OCI-LY7 (cell line): ENCODE measurements around the gene TCEANC. TPM values are rescaled to one million over a fixed set of nuclear protein-coding genes. Genes with fewer than 3 reads are reported as not detected.

Experiments used
- BruUV-seq: library from RNA; stranded (reverse); fragments of 400-500 nt; replicated peaks from 2 replicates; lab custom pipeline; 2021; lab: Mats Ljungman, UMichigan
- CTCF ChIA-PET: fragments of 300-600 bp; sonication (Branson Sonifier 250); formaldehyde crosslinking; loops from one replicate; lab custom pipeline; 2022; ENCODE audit warnings: antibody characterized with exemption; ENCODE audit not compliant: unreplicated experiment; lab: Charles Lee
- POLR2A ChIA-PET: fragments of 300-600 bp; sonication (Branson Sonifier 250); formaldehyde crosslinking; loops from one replicate; lab custom pipeline; 2022; ENCODE audit warnings: antibody characterized with exemption; lab: Charles Lee
- DNase-seq: peaks from one replicate; pipeline ENCODE4 v3.0.0-alpha.2; 2015; ENCODE audit warnings: low spot score
- H2AFZ ChIP-seq: fragments of 200-600 bp; sonication (generic), shearing (Covaris generic); 2 replicates; pipeline ENCODE4 v1.6.1; 2014; ENCODE audit warnings: mild to moderate bottlenecking, antibody characterized with exemption, low read length, moderate library complexity
- H3K27ac ChIP-seq: fragments of 200-600 bp; sonication (generic); 2 replicates; pipeline ENCODE4 v1.5.1; 2014; ENCODE audit warnings: mixed run types, low read depth, mild to moderate bottlenecking, moderate library complexity, low read length, inconsistent platforms; ENCODE audit not compliant: poor library complexity, severe bottlenecking
- H3K36me3 ChIP-seq: fragments of 200-600 bp; sonication (generic); 2 replicates; pipeline ENCODE4 v1.6.1; 2014; ENCODE audit warnings: mild to moderate bottlenecking, antibody characterized with exemption, low read length, moderate library complexity, mixed read lengths; ENCODE audit not compliant: insufficient read depth
- H3K4me1 ChIP-seq: fragments of 200-600 bp; sonication (generic); 2 replicates; pipeline ENCODE4 v1.5.1; 2014; ENCODE audit warnings: mild to moderate bottlenecking, low read length; ENCODE audit not compliant: insufficient read depth, poor library complexity, severe bottlenecking
- H3K4me2 ChIP-seq: fragments of 200-600 bp; sonication (generic); 2 replicates; pipeline ENCODE4 v1.6.1; 2014; ENCODE audit warnings: mild to moderate bottlenecking, low read length
- H3K4me3 ChIP-seq: fragments of 200-600 bp; sonication (generic); 2 replicates; pipeline ENCODE4 v1.5.1; 2014; ENCODE audit warnings: mild to moderate bottlenecking, low read depth, low read length; ENCODE audit not compliant: poor library complexity, severe bottlenecking
- H3K79me2 ChIP-seq: fragments of 200-600 bp; sonication (generic); 2 replicates; pipeline ENCODE4 v1.6.1; 2016; ENCODE audit warnings: low read depth, mild to moderate bottlenecking, low read length, moderate library complexity, mixed read lengths; ENCODE audit not compliant: insufficient read depth
- H3K9me2 ChIP-seq: fragments of 200-600 bp; sonication (generic); 2 replicates; pipeline ENCODE4 v1.6.1; 2016; ENCODE audit warnings: mild to moderate bottlenecking, low read length, mixed read lengths; ENCODE audit not compliant: insufficient read depth
- H3K9me3 ChIP-seq: fragments of 200-600 bp; sonication (generic); 2 replicates; pipeline ENCODE4 v1.6.1; 2014; ENCODE audit warnings: mild to moderate bottlenecking, mixed run types, low read length, mixed read lengths
- H4K20me1 ChIP-seq: fragments of 200-600 bp; sonication (generic); 2 replicates; pipeline ENCODE4 v1.6.1; 2014; ENCODE audit warnings: mild to moderate bottlenecking, antibody characterized with exemption, low read length, moderate library complexity, mixed read lengths; ENCODE audit not compliant: insufficient read depth
- EZH2phosphoT487 ChIP-seq: fragments of 200-600 bp; sonication (generic); IDR thresholded peaks from 2 replicates; pipeline ENCODE4 v1.6.1; 2018; ENCODE audit warnings: low read depth, borderline replicate concordance, mild to moderate bottlenecking, mixed run types, antibody characterized with exemption, low read length, moderate library complexity, mixed read lengths
- intact Hi-C: fragments of 100-400 bp; cut with micrococcal nuclease; formaldehyde crosslinking; loops from one replicate; pipeline ENCODE4 v1.10.0; 2022; ENCODE audit not compliant: unreplicated experiment
- total RNA-seq, 2 experiments: library from RNA; depleted of rRNA in 1 of 2; stranded (reverse); fragments of >200 nt in 1 of 2; shearing (Covaris generic) in 1 of 2; gene quantifications; 2 replicates each; pipeline ENCODE4 v1.2.3, GENCODE V29; 2014 to 2022
- TF ChIP-seq, protein P1 (sequence below): fragments of 200-600 bp; sonication (generic); conservative IDR thresholded peaks from 2 replicates; pipeline ENCODE4 v1.5.1; 2014; ENCODE audit warnings: mild to moderate bottlenecking, antibody characterized with exemption, low read length, moderate library complexity, mixed read lengths

Gene TCEANC
- total RNA-seq, 2 experiments from 2014 or later: 4.0 to 4.5 TPM

DNA sequence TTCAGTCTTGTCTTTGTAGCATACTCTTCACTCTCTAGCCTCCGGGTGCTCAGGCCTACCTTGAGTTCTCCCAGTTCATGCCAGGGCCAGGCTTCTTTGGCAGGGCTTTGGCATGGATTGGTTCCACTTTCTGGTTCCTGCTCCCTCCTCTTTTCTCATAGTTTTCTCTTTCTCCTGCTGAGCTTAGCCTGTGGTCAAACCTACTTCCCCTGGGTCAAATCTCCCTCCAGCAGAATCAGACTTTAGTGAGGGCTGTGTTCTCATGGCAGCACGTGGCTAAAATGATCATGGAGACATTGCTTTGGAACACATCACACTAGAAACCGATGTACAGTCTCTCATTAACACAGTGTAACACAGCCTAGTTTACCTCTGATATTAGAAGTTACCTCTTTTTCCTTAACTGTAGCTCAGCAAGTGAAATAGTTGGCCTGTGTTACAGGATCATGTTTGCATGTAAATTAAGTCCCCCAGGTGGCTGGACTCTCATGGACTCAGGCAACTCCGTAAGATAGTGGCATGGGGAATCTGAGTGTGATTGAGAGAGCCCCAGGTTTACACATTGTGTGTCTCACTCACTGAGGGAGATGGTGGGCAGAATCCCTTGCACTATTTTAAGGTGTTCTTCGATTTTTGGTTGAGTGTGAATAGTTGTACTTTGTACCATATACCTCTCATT lies 49.3 kb downstream of the TCEANC start:
- intact Hi-C loops: no loop called here
- Histone ChIP-seq H3K36me3 (peaks cover 17% of the 10 kb centered on the region), H3K79me2 (peaks cover 41% of the 10 kb centered on the region), H3K4me2 (no peak overlapping the region), H4K20me1 (peaks cover 7% of the 10 kb centered on the region; the same call in 1 of the 2 replicates), H3K4me3 (no peak overlapping the region), H3K4me1 (peaks cover 24% of the 10 kb centered on the region), H3K9me2 (no peaks in the 10 kb centered on the region), H2AFZ (no peak overlapping the region), H3K9me3 (no peaks in the 10 kb centered on the region), H3K27ac (no peak overlapping the region)
- ChIA-PET CTCF (no interaction called here), POLR2A (interaction anchor here (1.0 kb wide), 1 partner anchor 9 kb away, joined by 3 read pairs; no protein-coding TSS in a partner anchor)
- BruUV-seq: no TSS peak
- no peak for DNase-seq
- TF ChIP-seq, protein P1, sequence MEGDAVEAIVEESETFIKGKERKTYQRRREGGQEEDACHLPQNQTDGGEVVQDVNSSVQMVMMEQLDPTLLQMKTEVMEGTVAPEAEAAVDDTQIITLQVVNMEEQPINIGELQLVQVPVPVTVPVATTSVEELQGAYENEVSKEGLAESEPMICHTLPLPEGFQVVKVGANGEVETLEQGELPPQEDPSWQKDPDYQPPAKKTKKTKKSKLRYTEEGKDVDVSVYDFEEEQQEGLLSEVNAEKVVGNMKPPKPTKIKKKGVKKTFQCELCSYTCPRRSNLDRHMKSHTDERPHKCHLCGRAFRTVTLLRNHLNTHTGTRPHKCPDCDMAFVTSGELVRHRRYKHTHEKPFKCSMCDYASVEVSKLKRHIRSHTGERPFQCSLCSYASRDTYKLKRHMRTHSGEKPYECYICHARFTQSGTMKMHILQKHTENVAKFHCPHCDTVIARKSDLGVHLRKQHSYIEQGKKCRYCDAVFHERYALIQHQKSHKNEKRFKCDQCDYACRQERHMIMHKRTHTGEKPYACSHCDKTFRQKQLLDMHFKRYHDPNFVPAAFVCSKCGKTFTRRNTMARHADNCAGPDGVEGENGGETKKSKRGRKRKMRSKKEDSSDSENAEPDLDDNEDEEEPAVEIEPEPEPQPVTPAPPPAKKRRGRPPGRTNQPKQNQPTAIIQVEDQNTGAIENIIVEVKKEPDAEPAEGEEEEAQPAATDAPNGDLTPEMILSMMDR: no peak
- no peak for TF ChIP-seq EZH2phosphoT487

- POLR2A ChIA-PET: interaction anchor here (0.5 kb wide), 1 partner anchor 315 kb away, joined by 3 read pairs; no protein-coding TSS in a partner anchor
These were observed 50.2 kb downstream of the TCEANC start for GRCh38 chrX:13703135-13703534.

More at GRCh38 chrX:13703135-13703534, 50.2 kb downstream of the TCEANC start:
- no peak for DNase-seq
- Histone ChIP-seq H3K9me3 (no peaks in the 10 kb centered on the region), H3K79me2 (peaks cover 33% of the 10 kb centered on the region), H3K4me2 (no peak overlapping the region), H3K36me3 (peaks cover 25% of the 10 kb centered on the region), H3K4me3 (no peak overlapping the region), H3K27ac (no peak overlapping the region), H4K20me1 (peaks cover 7% of the 10 kb centered on the region; the same call in 1 of the 2 replicates), H2AFZ (no peak overlapping the region), H3K9me2 (no peaks in the 10 kb centered on the region), H3K4me1 (peaks cover 15% of the 10 kb centered on the region)
- TF ChIP-seq, protein P1: no peak
- TF ChIP-seq EZH2phosphoT487: no peak
- CTCF ChIA-PET: no interaction called here
- intact Hi-C loops: no loop called here
- BruUV-seq: no TSS peak
